ENCODE measurements around the gene NAV3. TPM values are rescaled to one million over a fixed set of nuclear protein-coding genes. Genes with fewer than 3 reads are reported as not detected.

Gene NAV3
- total and polyA plus RNA-seq, 9 of the 15 experiments (the other 6 are each of a cell fraction or from before 2014, with no cell fraction given): 0.04 TPM; not detected in 8

DNA sequence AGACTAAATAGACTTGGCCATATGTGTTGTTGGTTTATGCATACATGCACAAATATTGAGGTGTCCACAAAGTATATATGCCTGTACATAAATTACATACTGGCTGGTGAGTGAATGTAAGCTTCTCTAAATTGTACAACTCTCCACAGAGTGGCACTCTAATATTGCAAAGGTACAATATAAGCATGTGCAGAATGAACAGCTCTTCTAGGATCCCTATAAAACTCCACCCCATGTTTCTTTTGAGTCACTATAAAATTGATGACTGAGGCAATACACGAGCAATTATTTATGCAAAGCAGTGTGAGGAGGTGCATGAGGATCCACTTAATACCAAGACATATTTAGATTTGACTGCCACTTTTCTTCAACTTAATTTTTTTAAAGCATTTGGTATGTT is 172.2 kb downstream of the NAV3 start:
- Histone ChIP-seq H3K4me1 (replicated peaks in 1 of 2; ENCODE audit: control insufficient read depth in 2 of 2, insufficient read depth in 2 of 2, low read length in 2 of 2) (no peaks in the 10 kb centered on the region), H3K27ac (ENCODE audit: extremely low read depth, low read depth, low read length) (no peak overlapping the region), H2AFZ (ENCODE audit: low read depth, low read length) (no peak overlapping the region), H3K9ac (ENCODE audit: insufficient read depth in 1 of 2, low read depth in 2 of 2, low read length in 2 of 2) (no peak overlapping the region), H3K4me2 (ENCODE audit: insufficient read depth, low read length) (no peak overlapping the region), H3K27me3 (ENCODE audit: control insufficient read depth in 2 of 2, insufficient read depth in 2 of 2, low read length in 2 of 2) (no peaks in the 10 kb centered on the region), H3K9me3 (replicated peaks; ENCODE audit: control insufficient read depth, insufficient read depth, low read depth, low read length) (no peaks in the 10 kb centered on the region), H4K20me1 (replicated peaks; ENCODE audit: control insufficient read depth, insufficient read depth, low read length) (no peaks in the 10 kb centered on the region), H3K36me3 (ENCODE audit: control insufficient read depth, insufficient read depth, low read length) (no peaks in the 10 kb centered on the region), H3K9me1 (ENCODE audit: control insufficient read depth, insufficient read depth, low read length) (no peaks in the 10 kb centered on the region), H3K4me3 (no peak overlapping the region), H3K79me2 (ENCODE audit: control insufficient read depth, insufficient read depth, low read length) (no peaks in the 10 kb centered on the region)
- CTCF ChIA-PET (ENCODE audit: low intra/inter-chr PET ratio): no interaction called here
- DNase-seq (ENCODE audit: extremely low read depth in 1 of 4, low spot score in 3 of 4) (no peak), ATAC-seq (no peak), FAIRE-seq (no peak)
- in situ Hi-C loops (cut with MboI): no loop called here
- POLR2A ChIA-PET: no interaction called here
- no peak for TF ChIP-seq ETS2 (tag; IDR thresholded peaks at IDR 0.05; ENCODE audit: borderline replicate concordance, poor library complexity, severe bottlenecking)
- TF ChIP-seq ZKSCAN3 (CRISPR knock-in tag; IDR thresholded peaks at IDR 0.05): no peak
- TF ChIP-seq, protein P1, sequence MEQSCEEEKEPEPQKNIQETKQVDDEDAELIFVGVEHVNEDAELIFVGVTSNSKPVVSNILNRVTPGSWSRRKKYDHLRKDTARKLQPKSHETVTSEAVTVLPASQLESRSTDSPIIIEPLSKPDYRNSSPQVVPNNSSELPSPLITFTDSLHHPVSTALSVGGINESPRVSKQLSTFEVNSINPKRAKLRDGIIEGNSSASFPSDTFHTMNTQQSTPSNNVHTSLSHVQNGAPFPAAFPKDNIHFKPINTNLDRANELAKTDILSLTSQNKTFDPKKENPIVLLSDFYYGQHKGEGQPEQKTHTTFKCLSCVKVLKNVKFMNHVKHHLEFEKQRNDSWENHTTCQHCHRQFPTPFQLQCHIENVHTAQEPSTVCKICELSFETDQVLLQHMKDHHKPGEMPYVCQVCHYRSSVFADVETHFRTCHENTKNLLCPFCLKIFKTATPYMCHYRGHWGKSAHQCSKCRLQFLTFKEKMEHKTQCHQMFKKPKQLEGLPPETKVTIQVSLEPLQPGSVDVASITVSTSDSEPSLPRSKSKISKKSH (CRISPR knock-in tag; IDR thresholded peaks at IDR 0.05): no peak
- no peak for TF ChIP-seq GABPB2 (CRISPR knock-in tag; conservative IDR thresholded peaks at IDR 0.05)
- TF ChIP-seq SRF (CRISPR knock-in tag; IDR thresholded peaks at IDR 0.05): no peak
- no TSS peak for BruUV-seq (replicated peaks)
- intact Hi-C loops (cut with micrococcal nuclease): loop anchor here (5.0 kb wide), 1 partner anchor 1734 kb away; no protein-coding TSS in a partner anchor
- 0% methylated on average over 1 of the region's 1 CpG for WGBS (ENCODE audit: insufficient coverage, low coverage, missing lambda C conversion rate)
